HL-60/S4 treated with phorbol 12-myristate 13-acetate at 8.2 ng/mL for 4 days and 3 days (cell line): ENCODE data around the gene ARHGAP4.

Experiments used
- in situ Hi-C: fragments of 300-500 bp; cut with MboI; formaldehyde crosslinking; loops from 2 replicates; pipeline ENCODE4 v1.15.0; 2022; ENCODE audit warnings: low sequenced_read_pairs

Gene ARHGAP4

DNA sequence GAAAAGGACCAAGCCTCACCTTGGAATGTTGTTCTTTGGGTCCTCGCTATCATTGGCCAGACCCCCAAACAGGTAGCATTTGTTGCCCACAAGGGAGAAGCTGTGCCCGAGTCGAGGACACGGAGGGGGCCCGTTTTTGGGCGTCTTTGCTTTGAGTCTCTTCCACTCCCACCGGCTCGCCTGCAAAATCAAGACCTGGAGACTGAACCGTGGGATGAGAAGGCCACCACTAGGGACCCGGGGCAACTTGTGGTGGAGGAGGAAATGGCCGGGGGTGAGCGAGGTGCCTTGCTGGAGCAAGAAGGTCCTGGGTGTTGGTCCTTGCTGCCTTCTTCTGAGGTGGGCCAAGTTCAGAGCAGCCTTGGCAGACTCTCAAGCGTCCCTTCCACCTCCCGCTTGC lies 38.0 kb upstream of the ARHGAP4 start:
- in situ Hi-C loops: no loop called here

DNA sequence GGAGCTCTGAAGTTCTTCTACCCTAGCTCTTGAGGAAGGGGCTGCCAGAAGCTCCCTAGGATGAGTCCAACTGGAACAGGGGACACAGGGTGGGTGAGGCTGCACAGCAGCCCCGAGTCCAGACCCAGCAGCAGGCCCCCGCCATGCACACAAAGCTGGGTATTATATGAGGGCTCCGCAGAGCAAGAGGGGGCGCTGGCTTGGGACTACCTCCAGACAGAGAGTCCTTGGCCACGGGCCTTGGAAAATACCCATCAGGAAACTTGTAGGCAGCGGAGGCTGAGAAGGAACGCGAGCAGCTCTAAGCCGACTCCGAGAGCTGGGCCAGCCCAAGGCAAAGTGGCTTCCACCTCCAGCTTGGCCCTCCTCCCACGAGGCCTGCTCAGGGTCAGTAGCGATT lies 37.5 kb upstream of the ARHGAP4 start:
- in situ Hi-C loops: no loop called here

DNA sequence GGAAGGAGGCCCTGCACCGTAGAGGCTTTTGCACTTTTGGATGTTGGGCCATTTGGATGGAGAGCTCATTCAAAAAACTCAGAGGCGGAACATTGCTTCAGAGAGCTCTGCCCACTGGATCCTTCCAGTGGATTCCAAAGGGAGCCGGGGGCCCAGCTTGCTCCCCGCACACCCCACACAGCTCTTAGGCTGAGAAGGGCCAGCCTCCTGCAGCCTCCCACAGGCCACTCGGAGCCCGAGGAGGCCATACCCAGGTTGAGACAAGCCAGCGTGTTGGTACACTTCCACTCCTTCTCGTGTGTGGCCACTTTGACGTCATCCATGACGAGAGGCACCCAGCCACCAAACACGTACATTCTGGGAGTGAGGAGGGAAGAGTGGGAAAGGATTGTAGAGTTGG lies 35.2 kb upstream of the ARHGAP4 start:
- in situ Hi-C loops: no loop called here

DNA sequence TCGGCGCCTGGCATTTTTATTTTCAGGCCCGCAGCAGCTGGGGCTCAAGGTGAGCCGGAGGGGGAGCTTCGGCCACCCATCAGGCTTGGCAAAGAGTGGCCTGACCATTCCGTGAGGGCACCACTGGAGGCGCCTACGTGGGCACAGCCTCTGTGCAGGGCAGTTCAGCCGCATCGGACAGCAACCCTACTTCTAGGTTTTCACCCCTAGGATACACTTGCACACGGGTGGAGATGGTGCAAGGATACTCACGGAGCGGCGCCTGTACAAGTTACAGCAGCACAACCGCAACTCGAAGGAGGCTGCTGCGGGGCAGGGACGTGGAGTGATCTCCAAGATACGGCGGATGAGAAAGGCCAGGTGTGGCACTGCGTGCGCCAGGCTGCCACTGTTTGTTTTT lies 34.7 kb upstream of the ARHGAP4 start:
- in situ Hi-C loops: no loop called here

DNA sequence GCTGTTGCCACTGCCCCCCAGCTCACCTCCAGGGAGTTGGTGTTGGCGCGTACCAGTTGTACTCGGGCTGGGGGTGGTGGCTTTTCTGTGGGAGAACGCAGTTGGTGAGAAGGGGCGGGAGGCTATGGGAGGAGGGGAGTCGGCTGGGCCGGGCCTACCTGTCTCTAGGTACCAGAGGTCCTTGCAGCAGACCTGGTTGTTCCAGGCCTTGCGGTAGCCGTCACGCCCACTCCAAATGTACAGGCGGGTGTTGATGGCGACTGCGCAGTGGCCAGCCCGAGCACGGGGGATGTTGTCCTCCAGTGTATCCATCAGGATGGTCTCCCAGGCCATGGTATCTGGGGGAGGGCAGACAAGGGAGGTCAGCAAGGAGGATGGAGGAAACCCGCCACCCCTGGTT lies 34.0 kb upstream of the ARHGAP4 start:
- in situ Hi-C loops: no loop called here

DNA sequence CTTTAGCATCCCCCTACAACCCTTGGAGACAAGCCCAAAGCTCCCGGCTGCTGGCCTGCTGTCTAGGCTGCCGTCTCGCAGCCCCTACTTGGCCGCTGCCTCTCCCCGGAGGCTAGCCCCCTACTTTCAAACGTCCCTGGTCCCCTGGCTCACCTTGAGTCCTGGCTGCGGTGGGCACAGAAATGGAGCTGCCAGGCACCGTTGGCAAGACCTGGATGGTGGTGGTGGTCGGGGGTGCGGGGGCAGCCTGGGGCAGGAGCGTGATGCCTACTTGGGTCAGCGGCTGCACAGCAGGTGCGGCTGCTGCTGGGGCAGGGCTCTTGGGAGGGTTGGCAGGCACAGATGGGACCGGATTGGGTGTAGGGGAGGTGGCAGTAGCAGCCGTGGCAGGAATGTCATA lies 33.6 kb upstream of the ARHGAP4 start:
- in situ Hi-C loops: no loop called here

DNA sequence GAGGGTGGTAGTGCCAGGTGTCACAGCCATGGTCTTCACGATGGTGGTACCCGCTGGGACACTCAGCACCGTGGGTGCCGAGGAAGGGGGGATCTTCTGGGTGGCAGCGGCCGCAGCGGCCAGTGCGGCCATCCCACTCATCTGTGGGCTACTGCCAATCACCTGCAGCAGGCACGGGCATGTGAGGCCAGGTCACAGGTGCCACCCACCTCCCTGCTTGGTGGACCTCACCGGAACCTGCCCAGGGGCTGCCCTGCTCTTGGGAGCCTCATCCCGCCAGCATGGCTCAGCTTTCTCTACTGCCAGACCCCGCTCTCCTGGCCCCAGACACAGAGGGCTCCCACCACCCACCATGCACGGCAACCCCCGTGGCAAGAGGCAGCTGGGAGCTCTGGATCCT lies 32.5 kb upstream of the ARHGAP4 start:
- in situ Hi-C loops: no loop called here

DNA sequence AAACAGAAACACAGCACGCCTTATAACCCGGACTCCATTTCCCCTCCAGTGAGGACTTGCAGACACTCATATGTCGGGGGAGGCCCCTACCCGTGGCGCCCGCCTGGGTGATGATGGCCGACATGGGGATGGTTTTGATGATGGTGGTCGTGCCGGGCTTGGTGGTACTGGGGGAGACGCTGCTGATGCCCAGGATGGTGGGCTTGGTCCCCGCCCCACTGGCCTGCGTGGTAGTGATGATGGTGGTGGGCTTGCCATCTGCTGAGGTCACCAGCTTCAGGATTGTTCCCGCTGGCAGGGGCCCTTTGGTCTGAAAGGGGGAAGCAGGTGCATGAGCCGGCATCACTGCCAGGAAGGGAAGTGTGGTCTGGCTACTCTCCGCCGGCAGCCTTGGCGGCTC lies 31.2 kb upstream of the ARHGAP4 start:
- in situ Hi-C loops: no loop called here

DNA sequence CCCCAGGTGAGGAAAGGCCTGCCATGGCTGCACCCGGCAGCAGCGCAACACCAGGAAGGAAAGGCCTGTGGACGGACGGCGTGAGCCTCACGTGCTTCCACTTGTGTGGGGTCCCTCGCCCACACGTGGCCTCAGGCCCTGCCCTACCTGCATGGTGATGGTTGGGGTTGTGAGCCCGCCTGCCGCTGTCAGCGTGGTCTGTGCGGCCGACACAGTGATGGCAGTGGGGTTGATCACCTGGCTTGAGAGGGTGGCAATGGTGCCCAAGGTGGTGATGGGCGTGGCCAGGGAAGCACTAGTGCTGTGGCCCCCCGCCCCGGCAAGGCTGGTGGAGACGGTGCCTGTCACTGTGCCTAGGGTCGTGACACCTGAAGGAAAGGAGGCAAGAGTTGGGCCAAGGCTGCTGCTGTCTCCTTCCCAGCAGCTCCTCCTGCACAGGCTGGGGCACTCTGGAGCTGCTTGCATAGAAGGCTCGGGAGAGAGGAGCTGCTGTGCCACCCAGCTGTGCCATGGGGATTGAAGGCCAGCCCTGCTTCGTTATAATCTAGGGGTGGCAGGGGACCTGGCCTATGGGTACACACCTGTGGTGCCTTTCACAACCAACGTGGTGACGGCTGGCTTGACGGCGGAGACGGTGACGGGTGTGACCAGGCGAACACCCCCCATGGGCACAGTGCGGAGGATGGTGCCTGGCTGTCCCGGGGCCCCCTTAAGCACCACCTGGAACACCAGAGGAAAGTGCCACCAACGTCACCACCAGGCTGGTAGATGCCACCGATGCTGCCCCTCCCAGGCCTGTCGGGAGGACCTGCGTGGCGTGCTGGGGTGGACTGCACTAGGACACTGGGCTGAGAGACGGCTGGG lies 30.2 kb upstream of the ARHGAP4 start:
- in situ Hi-C loops: no loop called here

DNA sequence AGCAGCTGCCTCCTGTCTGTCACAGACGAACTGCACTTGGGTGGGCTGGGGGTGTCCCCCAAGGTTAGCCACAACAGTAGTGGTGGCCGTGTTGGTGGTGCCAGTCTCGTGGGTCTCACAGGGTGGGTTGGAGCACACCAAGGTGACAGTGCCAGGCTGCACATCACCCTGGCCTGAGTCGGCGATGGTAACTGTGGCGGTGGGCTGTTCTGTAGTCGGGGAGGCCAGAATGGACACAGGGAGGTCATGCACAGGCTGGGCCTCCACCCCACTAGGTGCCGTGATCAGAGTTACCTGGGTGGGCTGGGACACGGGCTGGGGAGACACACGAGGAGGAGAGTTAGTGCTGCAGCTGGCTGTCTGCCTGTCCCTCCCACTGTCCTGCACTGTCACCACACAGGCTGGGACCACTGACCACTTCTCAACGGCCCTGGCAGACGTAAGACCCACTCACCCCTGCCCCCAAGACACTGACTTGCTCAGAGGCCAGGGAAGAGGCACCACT lies 29.2 kb upstream of the ARHGAP4 start:
- in situ Hi-C loops: no loop called here

DNA sequence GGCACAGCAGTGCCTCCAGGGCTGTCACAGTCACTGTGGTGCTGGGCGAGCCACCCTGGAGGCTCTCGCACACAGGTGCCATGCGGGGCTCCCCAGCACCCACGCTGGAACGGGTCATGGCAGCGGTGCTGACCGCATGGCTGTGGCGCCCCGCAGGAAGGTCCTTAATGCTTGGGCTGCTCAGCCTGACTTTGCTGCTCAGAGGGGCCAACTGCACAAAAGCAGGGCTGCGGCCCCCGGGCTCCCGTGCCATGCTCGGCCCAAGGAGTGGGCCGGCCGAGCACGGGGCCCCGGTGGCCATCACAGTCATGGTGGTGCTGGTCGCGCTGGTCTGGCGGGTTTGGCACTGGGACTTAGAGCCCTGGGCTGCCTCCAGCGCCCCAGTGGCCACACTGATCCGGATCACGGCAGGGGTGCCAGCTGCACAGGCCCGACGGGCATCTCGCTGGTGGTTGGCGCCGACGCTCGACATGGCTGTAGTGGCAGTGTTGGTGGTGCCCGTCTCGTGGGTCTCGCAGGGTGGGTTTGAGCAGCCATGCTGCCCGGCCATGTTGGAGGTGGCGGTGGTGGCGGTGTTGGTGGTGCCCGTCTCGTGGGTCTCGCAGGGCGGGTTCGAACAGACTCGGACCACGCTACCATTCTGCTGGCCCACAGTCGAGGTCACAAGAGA lies 28.6 kb upstream of the ARHGAP4 start:
- in situ Hi-C loops: no loop called here

DNA sequence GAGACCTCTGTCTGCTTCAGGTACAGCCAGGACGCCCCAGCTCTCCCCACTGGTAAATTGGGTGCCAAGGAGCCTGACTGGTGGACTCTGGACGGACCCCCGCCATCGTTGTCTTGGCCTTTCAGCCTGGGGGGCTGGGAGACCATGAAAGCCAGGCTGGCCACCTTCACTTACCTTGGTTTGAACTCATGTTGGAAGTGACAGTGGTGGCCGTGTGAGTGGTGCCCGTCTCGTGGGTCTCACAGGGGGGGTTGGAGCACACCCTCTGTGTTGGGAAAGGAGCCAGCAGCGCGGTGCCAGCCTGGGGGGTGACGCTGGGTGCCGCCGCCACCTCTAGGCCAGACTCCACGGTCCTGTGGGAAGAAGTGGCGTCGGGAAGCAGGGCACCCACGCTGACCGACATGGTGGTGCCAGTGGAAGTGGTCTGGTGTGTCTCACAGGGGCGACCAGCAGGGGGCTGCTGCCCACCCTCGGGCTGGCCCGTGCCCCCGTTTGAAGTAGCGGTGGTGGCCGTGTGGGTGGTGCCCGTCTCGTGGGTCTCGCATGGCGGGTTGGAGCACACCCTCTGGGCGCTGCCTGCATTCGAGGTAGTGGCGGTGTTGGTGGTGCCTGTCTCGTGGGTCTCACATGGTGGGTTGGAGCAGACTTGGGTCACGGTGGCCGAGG lies 28.0 kb upstream of the ARHGAP4 start:
- in situ Hi-C loops: no loop called here

DNA sequence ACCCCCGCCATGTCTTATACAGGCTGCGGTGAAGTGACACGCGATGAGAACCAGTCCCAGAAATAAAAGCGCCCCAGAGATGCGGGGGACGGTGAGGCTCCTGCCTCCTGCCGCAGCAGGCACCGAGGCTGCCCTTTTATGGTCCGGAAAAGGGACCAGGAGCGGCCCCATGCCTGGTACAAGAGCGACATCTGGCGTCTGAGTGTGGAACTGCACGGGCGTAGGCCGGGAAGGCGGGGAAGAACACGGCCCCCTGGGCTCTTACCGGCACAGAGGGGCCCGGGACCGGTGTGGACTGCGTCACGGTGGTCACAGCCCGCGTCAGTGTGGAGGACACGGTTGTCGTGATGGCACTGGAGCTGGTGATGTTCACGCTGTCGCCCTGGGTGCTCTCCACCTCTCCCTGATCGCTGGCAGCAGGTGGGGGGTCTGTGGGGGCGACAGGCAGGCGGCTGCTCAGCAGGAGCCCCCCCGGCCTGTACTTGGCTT lies 27.3 kb upstream of the ARHGAP4 start:
- in situ Hi-C loops: no loop called here

DNA sequence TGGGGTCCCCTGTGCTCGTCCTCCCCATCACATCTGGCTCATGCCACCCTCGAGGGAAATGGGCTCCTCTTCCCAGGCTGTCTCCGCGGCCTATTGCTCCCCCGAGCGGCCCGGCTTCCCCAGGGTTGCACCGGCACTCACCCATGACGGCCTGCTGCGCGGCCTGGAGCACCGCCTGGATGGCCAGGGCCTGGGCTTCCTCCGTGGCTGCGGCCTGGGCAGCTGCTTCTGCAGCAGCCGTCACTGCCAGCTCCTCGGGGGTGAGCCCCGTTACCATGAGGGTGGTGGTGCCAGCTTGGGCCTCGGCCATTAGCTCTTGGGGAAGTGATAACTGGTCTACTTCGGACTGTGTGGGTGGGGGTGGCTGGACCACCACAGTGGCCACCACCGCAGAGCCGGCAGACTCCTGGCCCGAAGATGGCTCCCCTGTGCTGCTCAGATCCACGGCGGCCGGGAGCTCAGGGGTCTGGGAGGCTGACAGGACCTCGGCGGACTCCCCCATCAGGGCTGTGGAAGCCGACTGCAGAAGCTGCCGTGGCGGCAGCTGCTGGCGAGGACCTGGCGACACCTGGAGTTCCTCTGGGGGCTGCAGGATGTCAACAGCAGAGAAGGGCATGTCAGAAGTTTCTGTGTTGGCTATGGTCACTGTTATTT lies 26.4 kb upstream of the ARHGAP4 start:
- in situ Hi-C loops: no loop called here

DNA sequence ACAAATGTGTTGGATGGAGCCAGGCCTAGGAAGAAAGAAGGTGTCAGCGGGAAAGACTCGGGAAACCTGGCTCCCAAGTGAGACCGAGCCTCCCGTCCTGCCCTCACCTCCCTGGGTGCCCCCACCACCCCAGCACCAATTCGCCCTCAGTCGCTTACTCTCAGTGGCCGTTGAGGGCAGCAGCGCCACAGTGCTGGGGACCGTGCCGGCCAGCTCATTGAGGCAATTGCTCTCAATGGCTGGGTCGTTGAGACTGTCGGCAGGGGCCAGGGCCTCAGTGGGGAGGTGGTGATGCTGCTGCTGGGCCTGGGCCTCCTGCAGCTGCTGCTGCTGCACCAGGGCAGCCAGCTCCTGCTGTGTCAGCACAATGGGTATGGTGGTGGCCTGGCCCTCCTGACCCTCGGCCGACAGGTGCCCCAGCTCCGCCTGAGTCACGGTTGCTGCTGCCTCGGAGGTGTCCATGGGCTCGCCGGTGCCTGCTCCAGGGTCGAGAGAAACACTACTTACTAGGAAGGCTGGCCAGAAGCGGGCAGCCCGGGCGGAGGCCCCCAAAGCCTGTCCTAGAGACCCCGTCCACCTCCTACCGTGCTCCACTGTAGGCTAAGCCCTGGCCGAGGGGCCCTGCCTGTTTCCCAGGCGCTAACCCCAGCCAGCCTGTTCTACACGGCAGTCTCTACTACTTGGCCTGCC lies 25.8 kb upstream of the ARHGAP4 start:
- in situ Hi-C loops: no loop called here

DNA sequence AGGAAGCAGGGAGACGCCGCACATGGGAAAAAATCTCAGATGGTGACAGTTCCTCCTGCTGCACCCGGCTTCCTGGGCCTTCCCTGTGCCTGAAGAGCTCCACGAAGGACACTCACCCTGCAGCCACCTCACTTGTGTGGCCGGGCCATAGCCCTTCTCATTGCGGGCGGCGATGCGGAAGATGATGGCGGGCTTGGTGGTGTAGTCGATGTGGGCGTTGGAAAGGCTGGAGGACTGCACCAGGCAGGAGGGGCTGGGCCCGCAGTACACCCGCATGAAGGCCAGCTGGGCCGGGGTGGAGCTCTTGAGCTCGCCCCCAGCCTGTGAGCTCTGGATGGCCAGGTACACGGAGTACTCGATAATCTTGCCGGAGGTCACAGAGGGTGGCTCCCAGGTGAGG lies 24.1 kb upstream of the ARHGAP4 start:
- in situ Hi-C loops: no loop called here

DNA sequence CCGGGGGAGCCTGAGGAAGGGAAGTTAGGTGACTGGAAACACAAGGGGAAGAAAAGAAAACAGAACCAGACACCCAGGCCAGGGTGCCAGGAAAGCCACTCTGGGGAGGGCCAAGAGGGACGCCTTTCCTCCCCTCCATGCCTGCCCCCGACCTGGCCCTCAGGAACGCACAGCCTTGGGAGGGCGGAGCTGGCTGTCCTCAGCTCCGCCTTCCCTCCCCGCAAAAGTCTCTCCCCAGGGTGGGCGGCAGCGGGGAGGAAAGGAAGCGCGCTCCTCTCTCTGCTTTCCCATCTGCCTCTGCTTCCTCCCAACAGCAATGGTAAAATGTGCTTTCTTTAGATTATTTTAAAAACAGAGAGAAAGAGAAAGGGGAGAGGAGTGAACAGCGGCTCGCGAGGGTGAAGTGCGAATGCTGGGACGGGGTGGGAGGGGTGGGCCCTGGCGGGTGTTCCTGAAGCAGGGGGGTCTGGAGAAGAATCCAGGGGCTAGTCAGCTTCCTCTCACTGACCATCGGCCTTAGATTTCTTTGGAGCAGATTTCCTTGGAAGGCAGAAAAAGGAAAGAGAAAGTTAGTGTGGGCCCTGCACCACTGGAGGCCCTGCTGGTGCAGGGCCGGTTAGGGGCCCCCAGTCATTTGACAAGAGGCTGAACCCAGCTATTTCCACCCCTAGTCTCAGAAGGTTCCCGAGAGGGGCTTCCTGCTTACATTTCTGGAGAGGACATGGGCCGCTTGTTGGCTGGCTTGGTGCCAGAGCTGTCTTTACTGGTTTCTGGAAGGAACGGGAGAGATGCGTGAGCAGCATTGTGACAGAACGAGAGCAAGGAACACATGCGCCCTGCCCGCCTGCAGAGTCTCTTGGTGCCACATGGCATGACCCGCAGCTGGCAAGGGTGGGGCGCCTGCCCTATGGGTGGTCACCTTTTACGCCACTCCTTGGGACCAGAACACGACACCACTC lies 23.1 kb upstream of the ARHGAP4 start:
- in situ Hi-C loops: no loop called here

DNA sequence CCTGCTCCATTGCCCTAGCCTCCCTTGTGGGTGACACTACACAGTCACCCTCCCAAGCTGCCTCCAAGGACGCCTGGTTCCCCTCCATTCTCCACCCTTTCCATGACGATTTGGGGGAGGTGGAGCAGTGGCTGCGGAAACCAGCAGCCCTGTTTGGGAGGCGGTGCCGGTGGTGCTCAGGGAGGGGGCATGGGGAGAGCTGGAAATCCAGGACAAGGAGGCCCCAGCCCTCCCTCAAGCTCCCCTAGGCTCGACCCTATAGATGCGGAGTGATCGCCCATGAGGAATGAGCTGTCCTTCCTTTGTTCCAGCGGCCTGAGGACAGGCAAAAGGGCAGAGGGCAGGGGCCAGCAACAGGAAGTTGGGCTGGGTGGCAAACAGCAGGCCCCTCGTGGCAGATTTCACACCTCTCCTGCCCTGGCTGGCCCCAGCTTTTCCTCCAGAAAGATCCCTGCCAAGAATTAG lies 22.0 kb upstream of the ARHGAP4 start:
- in situ Hi-C loops: no loop called here

DNA sequence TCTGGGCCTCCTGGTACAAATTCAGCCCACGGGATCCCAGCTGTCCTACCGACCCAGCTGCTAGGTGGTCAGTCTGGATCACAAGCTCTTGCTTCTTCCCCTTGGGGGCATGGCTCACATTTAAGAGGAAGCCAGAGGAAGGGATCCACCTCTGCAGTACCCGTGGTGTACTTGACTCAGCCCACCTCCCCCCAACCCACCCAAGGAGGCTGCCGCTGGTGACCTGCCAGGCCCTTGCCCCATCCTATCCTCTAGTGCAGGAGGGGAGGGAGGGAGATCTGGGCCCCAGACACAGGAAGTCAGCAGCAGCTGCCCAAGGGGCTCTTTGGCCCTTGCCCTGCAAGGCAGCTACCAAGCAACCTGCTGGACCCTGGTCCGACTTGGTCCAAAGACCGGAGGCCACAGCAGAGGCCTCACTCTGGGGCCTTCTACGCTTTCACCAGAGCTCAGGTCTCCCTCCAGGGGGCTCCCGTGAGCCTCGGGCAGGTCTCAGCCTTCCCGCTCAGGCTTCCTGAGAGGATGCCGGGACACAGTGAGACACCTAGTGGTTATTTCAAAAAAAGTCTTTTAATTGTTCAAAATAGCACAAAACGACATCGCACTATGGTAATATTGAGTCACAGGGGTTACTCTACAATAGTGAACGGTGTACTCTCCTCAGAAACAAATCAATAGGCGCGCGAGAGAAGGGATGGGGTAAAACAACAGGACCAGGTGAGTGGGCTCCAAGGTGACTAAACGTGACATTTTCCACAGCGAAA lies 21.1 kb upstream of the ARHGAP4 start:
- in situ Hi-C loops: no loop called here
